ENCODE measurements around the gene KCNK10. TPM values are rescaled to one million over a fixed set of nuclear protein-coding genes. Genes with fewer than 3 reads are reported as not detected.

Gene KCNK10
- total and polyA plus RNA-seq, 2 donors (not counting 1 experiment from before 2014, with no cell fraction given): 0.20 TPM; not detected in 1

GRCh38 chr14:88166616-88167015 lies 156.5 kb downstream of the KCNK10 start:
- Mint-ChIP-seq H3K9me3 (ENCODE audit: insufficient read depth) (no peaks in the 10 kb centered on the region), H3K4me3 (no peak overlapping the region), H3K27me3 (peaks cover 44% of the 10 kb centered on the region), H3K4me1 (no peaks in the 10 kb centered on the region), H3K27ac (no peak overlapping the region)
- no peak overlapping the region for H3K27ac ChIP-seq (ENCODE audit: low read length in 2 of 2)
- DNase-seq (no peak), ATAC-seq (ENCODE audit: low read depth) (no peak)
- H3K79me2 ChIP-seq (ENCODE audit: control insufficient read depth, insufficient read depth, low read length): no peaks in the 10 kb centered on the region
- no peaks in the 10 kb centered on the region for H3K36me3 ChIP-seq (replicated peaks in 1 of 2; ENCODE audit: control extremely low read depth in 1 of 2, control insufficient read depth in 1 of 2, extremely low read depth in 1 of 2, insufficient read depth in 2 of 2, low read length in 1 of 2)
- CTCF ChIA-PET: interaction anchor here (1.0 to 4.7 kb wide), 3 partner anchors 11 to 221 kb away, joined by 3 to 35 read pairs (median 4); no protein-coding TSS in a partner anchor
- H4K20me1 ChIP-seq (ENCODE audit: control insufficient read depth, insufficient read depth, low read length, poor library complexity, severe bottlenecking): no peaks in the 10 kb centered on the region
- peaks cover 0 to 18% (median 3%) of the 10 kb centered on the region in 4 experiments for H3K27me3 ChIP-seq (replicated peaks in 1 of 4; ENCODE audit: control extremely low read depth in 1 of 4, control insufficient read depth in 3 of 4, insufficient read depth in 4 of 4, low read length in 3 of 4)
- POLR2A ChIA-PET: no interaction called here
- WGBS (ENCODE audit: insufficient coverage): 89% methylated on average over 1 of the region's 3 CpGs
- H2AFZ ChIP-seq (ENCODE audit: insufficient read depth, low read depth, low read length, poor library complexity, severe bottlenecking): no peak overlapping the region
- H3K4me2 ChIP-seq (replicated peaks; ENCODE audit: low read depth, low read length, poor library complexity, severe bottlenecking): no peak overlapping the region
- intact Hi-C loops (cut with micrococcal nuclease): no loop called here
- H3K9me3 ChIP-seq (ENCODE audit: control extremely low read depth in 1 of 3, control insufficient read depth in 2 of 3, insufficient read depth in 1 of 3, low read length in 2 of 3): peaks cover 0 to 9% (median 0%) of the 10 kb centered on the region in 3 donors
- no peaks in the 10 kb centered on the region for H3K4me1 ChIP-seq (ENCODE audit: control insufficient read depth in 2 of 2, insufficient read depth in 2 of 2, low read length in 2 of 2)
- no peak overlapping the region for H3K9ac ChIP-seq (ENCODE audit: low read length)
- no peak overlapping the region for H3K4me3 ChIP-seq (ENCODE audit: control extremely low read depth in 1 of 5, extremely low read depth in 1 of 5, insufficient read depth in 1 of 5, low read depth in 2 of 5, low read length in 4 of 5)
- no peak for TF ChIP-seq CTCF (IDR thresholded peaks at IDR 0.05)
- no peak for TF ChIP-seq EZH2 (IDR thresholded peaks at IDR 0.05; ENCODE audit: borderline replicate concordance, insufficient read depth, low read depth, low read length, poor library complexity, severe bottlenecking)

- DNase-seq (no peak), ATAC-seq (ENCODE audit: low read depth) (no peak)
- H3K27ac Mint-ChIP-seq: no peak overlapping the region
Observed at GRCh38 chr14:88164906-88165534, 158.0 kb downstream of the KCNK10 start.

More at GRCh38 chr14:88164906-88165534, 158.0 kb downstream of the KCNK10 start:
- no peaks in the 10 kb centered on the region for H3K4me1 ChIP-seq (ENCODE audit: control insufficient read depth in 2 of 2, insufficient read depth in 2 of 2, low read length in 2 of 2)
- POLR2A ChIA-PET: no interaction called here
- TF ChIP-seq CTCF (IDR thresholded peaks at IDR 0.05): no peak
- no peak for TF ChIP-seq EZH2 (IDR thresholded peaks at IDR 0.05; ENCODE audit: borderline replicate concordance, insufficient read depth, low read depth, low read length, poor library complexity, severe bottlenecking)
- peaks cover 0 to 9% (median 0%) of the 10 kb centered on the region in 3 donors for H3K9me3 ChIP-seq (ENCODE audit: control extremely low read depth in 1 of 3, control insufficient read depth in 2 of 3, insufficient read depth in 1 of 3, low read length in 2 of 3)
- H4K20me1 ChIP-seq (ENCODE audit: control insufficient read depth, insufficient read depth, low read length, poor library complexity, severe bottlenecking): no peaks in the 10 kb centered on the region
- no peak overlapping the region for H3K9ac ChIP-seq (ENCODE audit: low read length)
- no peaks in the 10 kb centered on the region for H3K36me3 ChIP-seq (replicated peaks in 1 of 2; ENCODE audit: control extremely low read depth in 1 of 2, control insufficient read depth in 1 of 2, extremely low read depth in 1 of 2, insufficient read depth in 2 of 2, low read length in 1 of 2)
- no peak overlapping the region for H2AFZ ChIP-seq (ENCODE audit: insufficient read depth, low read depth, low read length, poor library complexity, severe bottlenecking)
- Mint-ChIP-seq H3K27me3 (peaks cover 39% of the 10 kb centered on the region), H3K4me1 (no peaks in the 10 kb centered on the region), H3K9me3 (ENCODE audit: insufficient read depth) (no peaks in the 10 kb centered on the region), H3K4me3 (no peak overlapping the region)
- H3K79me2 ChIP-seq (ENCODE audit: control insufficient read depth, insufficient read depth, low read length): no peaks in the 10 kb centered on the region
- WGBS (ENCODE audit: insufficient coverage): 71% methylated on average over 2 of the region's 3 CpGs
- no peak overlapping the region for H3K27ac ChIP-seq (ENCODE audit: low read length in 2 of 2)
- intact Hi-C loops (cut with micrococcal nuclease): no loop called here
- H3K4me2 ChIP-seq (replicated peaks; ENCODE audit: low read depth, low read length, poor library complexity, severe bottlenecking): no peak overlapping the region
- CTCF ChIA-PET: interaction anchor here (4.7 kb wide), 1 partner anchor 219 kb away, joined by 35 read pairs; no protein-coding TSS in a partner anchor
- H3K4me3 ChIP-seq (ENCODE audit: control extremely low read depth in 1 of 5, extremely low read depth in 1 of 5, insufficient read depth in 1 of 5, low read depth in 2 of 5, low read length in 4 of 5): no peak overlapping the region
- H3K27me3 ChIP-seq (replicated peaks in 1 of 4; ENCODE audit: control extremely low read depth in 1 of 4, control insufficient read depth in 3 of 4, insufficient read depth in 4 of 4, low read length in 3 of 4): peaks cover 0 to 9% (median 3%) of the 10 kb centered on the region in 4 experiments
